Neural progenitor cell (in vitro differentiated cells): ENCODE results near the gene MYO1C.

Experiments
- EZH2 ChIP-seq: fragments of 200-600 bp; sonication (generic); IDR thresholded peaks from 2 replicates; pipeline ENCODE4 v1.6.1; 2017; ENCODE audit warnings: antibody characterized with exemption, mild to moderate bottlenecking, moderate library complexity
- TF ChIP-seq, protein P1 (sequence below): fragments of 200-600 bp; sonication (generic); IDR thresholded peaks from 2 replicates; pipeline ENCODE4 v1.5.1; 2017; ENCODE audit warnings: antibody characterized with exemption, mild to moderate bottlenecking

DNA sequence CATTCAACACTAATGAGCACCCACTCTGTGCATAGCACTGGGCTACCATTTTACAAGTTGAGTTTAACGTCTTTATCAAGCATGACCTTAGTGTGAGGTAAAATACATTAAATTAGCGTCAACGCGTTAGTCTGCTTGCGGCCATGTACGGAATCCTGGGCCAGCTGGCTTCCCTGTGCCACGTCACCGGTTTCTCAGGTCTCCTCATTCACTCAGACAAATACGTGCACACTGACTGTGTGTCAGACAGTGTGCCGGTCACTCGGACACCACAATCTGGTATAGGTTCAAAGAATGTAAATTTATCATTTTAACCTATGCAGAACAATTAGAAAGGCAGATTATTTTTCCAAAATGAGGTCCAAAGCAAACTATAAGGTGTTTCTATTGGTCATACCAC lies 71.0 kb downstream of the MYO1C start:
- TF ChIP-seq, protein P1, sequence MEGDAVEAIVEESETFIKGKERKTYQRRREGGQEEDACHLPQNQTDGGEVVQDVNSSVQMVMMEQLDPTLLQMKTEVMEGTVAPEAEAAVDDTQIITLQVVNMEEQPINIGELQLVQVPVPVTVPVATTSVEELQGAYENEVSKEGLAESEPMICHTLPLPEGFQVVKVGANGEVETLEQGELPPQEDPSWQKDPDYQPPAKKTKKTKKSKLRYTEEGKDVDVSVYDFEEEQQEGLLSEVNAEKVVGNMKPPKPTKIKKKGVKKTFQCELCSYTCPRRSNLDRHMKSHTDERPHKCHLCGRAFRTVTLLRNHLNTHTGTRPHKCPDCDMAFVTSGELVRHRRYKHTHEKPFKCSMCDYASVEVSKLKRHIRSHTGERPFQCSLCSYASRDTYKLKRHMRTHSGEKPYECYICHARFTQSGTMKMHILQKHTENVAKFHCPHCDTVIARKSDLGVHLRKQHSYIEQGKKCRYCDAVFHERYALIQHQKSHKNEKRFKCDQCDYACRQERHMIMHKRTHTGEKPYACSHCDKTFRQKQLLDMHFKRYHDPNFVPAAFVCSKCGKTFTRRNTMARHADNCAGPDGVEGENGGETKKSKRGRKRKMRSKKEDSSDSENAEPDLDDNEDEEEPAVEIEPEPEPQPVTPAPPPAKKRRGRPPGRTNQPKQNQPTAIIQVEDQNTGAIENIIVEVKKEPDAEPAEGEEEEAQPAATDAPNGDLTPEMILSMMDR, result no peak
- no peak for TF ChIP-seq EZH2
